Ectodermal cell (in vitro differentiated cells): Measurements from ENCODE around the gene GALNT18.

Source experiments
- H3K27ac ChIP-seq: 2 replicates; pipeline ENCODE4 v1.7.0; 2013; ENCODE audit warnings: mild to moderate bottlenecking, low read depth, low read length; ENCODE audit not compliant: insufficient read depth, poor library complexity, severe bottlenecking
- H3K27me3 ChIP-seq: 2 replicates; pipeline ENCODE4 v1.7.0; 2013; ENCODE audit warnings: mild to moderate bottlenecking, low read length; ENCODE audit not compliant: insufficient read depth, control insufficient read depth, poor library complexity, severe bottlenecking
- H3K36me3 ChIP-seq: one replicate; pipeline ENCODE4 v1.7.0; 2013; ENCODE audit warnings: low read length; ENCODE audit not compliant: control insufficient read depth, insufficient read depth
- H3K4me1 ChIP-seq: one replicate; pipeline ENCODE4 v1.7.0; 2013; ENCODE audit warnings: low read length; ENCODE audit not compliant: control insufficient read depth, insufficient read depth
- H3K4me3 ChIP-seq: 2 replicates; pipeline ENCODE4 v1.7.0; 2013; ENCODE audit warnings: low read depth, low read length, control low read depth; ENCODE audit not compliant: insufficient read depth
- H3K9me3 ChIP-seq: 2 replicates; pipeline ENCODE4 v1.7.0; 2013; ENCODE audit warnings: mild to moderate bottlenecking, low read length, moderate library complexity; ENCODE audit not compliant: control insufficient read depth
- WGBS, 2 experiments: methylation state at CpG; one replicate each; pipeline ENCODE4 v1.1.7; 2013; ENCODE audit warnings: missing lambda C conversion rate in 2 of 2; 5-methylcytosine and 5-hydroxymethylcytosine counted together

The GALNT18 gene

GRCh38 chr11:11247576-11247975 is 374.2 kb downstream of the GALNT18 start:
- Histone ChIP-seq H3K4me1 (peaks cover 18% of the 10 kb centered on the region), H3K9me3 (no peaks in the 10 kb centered on the region), H3K27ac (no peak overlapping the region), H3K27me3 (no peaks in the 10 kb centered on the region), H3K4me3 (no peak overlapping the region), H3K36me3 (no peaks in the 10 kb centered on the region)
- 93 to 94% methylated on average over 2 of the region's 2 CpGs for WGBS, 2 experiments

GRCh38 chr11:11247086-11247485 is 374.7 kb downstream of the GALNT18 start:
- Histone ChIP-seq H3K4me3 (no peak overlapping the region), H3K4me1 (peaks cover 18% of the 10 kb centered on the region), H3K36me3 (no peaks in the 10 kb centered on the region), H3K27me3 (no peaks in the 10 kb centered on the region), H3K9me3 (no peaks in the 10 kb centered on the region), H3K27ac (no peak overlapping the region)
- WGBS, 2 experiments: 69 to 86% methylated on average over 2 to 3 of the region's 6 CpGs

- no peak overlapping the region for H3K4me3 ChIP-seq
- no peaks in the 10 kb centered on the region for H3K27me3 ChIP-seq
- H3K27ac ChIP-seq: no peak overlapping the region
- WGBS, 2 experiments: 95 to 100% methylated on average over 1 of the region's 1 CpG
- H3K4me1 ChIP-seq: peaks cover 18% of the 10 kb centered on the region
- no peaks in the 10 kb centered on the region for H3K36me3 ChIP-seq
- no peaks in the 10 kb centered on the region for H3K9me3 ChIP-seq
Measured at GRCh38 chr11:11246166-11246565, 375.6 kb downstream of the GALNT18 start.

- H3K27me3 ChIP-seq: no peaks in the 10 kb centered on the region
- H3K4me3 ChIP-seq: no peak overlapping the region
- 93 to 96% methylated on average over 3 of the region's 3 CpGs for WGBS, 2 experiments
- no peaks in the 10 kb centered on the region for H3K36me3 ChIP-seq
- no peak overlapping the region for H3K27ac ChIP-seq
- H3K4me1 ChIP-seq: peaks cover 18% of the 10 kb centered on the region
- no peaks in the 10 kb centered on the region for H3K9me3 ChIP-seq
Measured at GRCh38 chr11:11245453-11245852, 376.4 kb downstream of the GALNT18 start.

GRCh38 chr11:11244470-11245080 is 377.2 kb downstream of the GALNT18 start:
- Histone ChIP-seq H3K4me3 (no peak overlapping the region), H3K4me1 (peaks cover 18% of the 10 kb centered on the region), H3K27me3 (no peaks in the 10 kb centered on the region), H3K36me3 (no peaks in the 10 kb centered on the region), H3K9me3 (no peaks in the 10 kb centered on the region), H3K27ac (peak overlapping the region; percentile 92)
- 79 to 88% methylated on average over 2 of the region's 2 CpGs for WGBS, 2 experiments

GRCh38 chr11:11243590-11244469 is 378.0 kb downstream of the GALNT18 start:
- no peaks in the 10 kb centered on the region for H3K36me3 ChIP-seq
- H3K27me3 ChIP-seq: no peaks in the 10 kb centered on the region
- peak overlapping the region; percentile 92 for H3K27ac ChIP-seq
- WGBS, 2 experiments: 36 to 46% methylated on average over 9 of the region's 9 CpGs
- no peaks in the 10 kb centered on the region for H3K9me3 ChIP-seq
- peaks cover 18% of the 10 kb centered on the region for H3K4me1 ChIP-seq
- no peak overlapping the region for H3K4me3 ChIP-seq

- no peaks in the 10 kb centered on the region for H3K36me3 ChIP-seq
- peak overlapping the region; percentile 92 for H3K27ac ChIP-seq
- H3K27me3 ChIP-seq: no peaks in the 10 kb centered on the region
- no peaks in the 10 kb centered on the region for H3K9me3 ChIP-seq
- WGBS, 2 experiments: 84 to 86% methylated on average over 6 of the region's 6 CpGs
- peaks cover 18% of the 10 kb centered on the region for H3K4me1 ChIP-seq
- H3K4me3 ChIP-seq: no peak overlapping the region
Measured at GRCh38 chr11:11243209-11243589, 378.6 kb downstream of the GALNT18 start.

- 90% methylated on average over 2 of the region's 2 CpGs for WGBS, 2 experiments
- Histone ChIP-seq H3K27ac (no peak overlapping the region), H3K4me1 (peaks cover 18% of the 10 kb centered on the region), H3K4me3 (no peak overlapping the region), H3K9me3 (no peaks in the 10 kb centered on the region), H3K27me3 (no peaks in the 10 kb centered on the region), H3K36me3 (no peaks in the 10 kb centered on the region)
Measured at GRCh38 chr11:11241284-11241683, 380.5 kb downstream of the GALNT18 start.

- Histone ChIP-seq H3K36me3 (no peaks in the 10 kb centered on the region), H3K4me1 (peaks cover 18% of the 10 kb centered on the region), H3K27me3 (no peaks in the 10 kb centered on the region), H3K27ac (no peak overlapping the region), H3K4me3 (no peak overlapping the region), H3K9me3 (no peaks in the 10 kb centered on the region)
- WGBS, 2 experiments: 67 to 83% methylated on average over 1 of the region's 1 CpG
Measured at GRCh38 chr11:11239959-11240358, 381.8 kb downstream of the GALNT18 start.

- no peaks in the 10 kb centered on the region for H3K27me3 ChIP-seq
- WGBS, 2 experiments: 92% methylated on average over 7 of the region's 7 CpGs
- H3K36me3 ChIP-seq: no peaks in the 10 kb centered on the region
- H3K27ac ChIP-seq: no peak overlapping the region
- no peak overlapping the region for H3K4me3 ChIP-seq
- H3K9me3 ChIP-seq: no peaks in the 10 kb centered on the region
- H3K4me1 ChIP-seq: no peaks in the 10 kb centered on the region
Measured at GRCh38 chr11:11237070-11237832, 384.6 kb downstream of the GALNT18 start.
